ENCODE results near the gene SLC25A40. TPM values are rescaled to one million over a fixed set of nuclear protein-coding genes. Genes with fewer than 3 reads are reported as not detected.
A peak's percentile ranks its signal among the peaks of the same experiment; 100 is the strongest.

SLC25A40 gene
- total RNA-seq, 1 donor from 2014 or later = 27.7 TPM

DNA sequence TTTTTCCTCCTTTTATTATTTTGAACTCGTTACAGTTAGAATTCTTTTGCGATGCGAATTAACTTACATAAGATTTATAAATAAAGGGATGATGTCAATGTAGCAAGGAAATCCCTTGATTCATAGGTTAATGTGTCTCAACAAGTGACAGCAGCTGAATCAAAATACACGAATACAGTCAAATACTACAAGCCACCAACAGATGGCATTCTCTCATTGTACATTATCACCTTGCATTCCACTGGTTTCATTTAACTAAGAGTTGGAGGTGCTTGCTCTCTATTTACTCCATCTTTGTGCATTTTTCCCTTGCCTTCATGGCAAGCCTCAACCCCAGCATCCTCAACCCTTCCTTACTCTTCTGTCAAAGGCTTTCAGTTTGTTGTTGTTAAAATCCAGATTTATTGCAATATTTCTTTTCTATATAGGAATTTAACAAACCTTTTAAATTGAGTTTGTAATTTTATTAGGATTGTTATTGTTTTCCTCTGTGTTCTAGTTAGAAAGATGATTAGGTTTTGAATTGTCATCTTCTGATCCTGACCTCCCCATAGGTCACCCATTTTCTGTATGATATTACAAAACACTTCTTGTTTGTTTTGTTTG lies 78.3 kb downstream of the SLC25A40 start:
- Mint-ChIP-seq H3K27ac (ENCODE audit: unreplicated experiment) (no peak overlapping the region), H3K9me3 (ENCODE audit: unreplicated experiment) (no peaks in the 10 kb centered on the region), H3K36me3 (ENCODE audit: low read depth, unreplicated experiment) (no peaks in the 10 kb centered on the region), H3K27me3 (ENCODE audit: unreplicated experiment) (no peaks in the 10 kb centered on the region), H3K4me3 (ENCODE audit: unreplicated experiment) (no peak overlapping the region), H3K4me1 (ENCODE audit: unreplicated experiment) (no peaks in the 10 kb centered on the region)
- TF ChIP-seq, protein P1, sequence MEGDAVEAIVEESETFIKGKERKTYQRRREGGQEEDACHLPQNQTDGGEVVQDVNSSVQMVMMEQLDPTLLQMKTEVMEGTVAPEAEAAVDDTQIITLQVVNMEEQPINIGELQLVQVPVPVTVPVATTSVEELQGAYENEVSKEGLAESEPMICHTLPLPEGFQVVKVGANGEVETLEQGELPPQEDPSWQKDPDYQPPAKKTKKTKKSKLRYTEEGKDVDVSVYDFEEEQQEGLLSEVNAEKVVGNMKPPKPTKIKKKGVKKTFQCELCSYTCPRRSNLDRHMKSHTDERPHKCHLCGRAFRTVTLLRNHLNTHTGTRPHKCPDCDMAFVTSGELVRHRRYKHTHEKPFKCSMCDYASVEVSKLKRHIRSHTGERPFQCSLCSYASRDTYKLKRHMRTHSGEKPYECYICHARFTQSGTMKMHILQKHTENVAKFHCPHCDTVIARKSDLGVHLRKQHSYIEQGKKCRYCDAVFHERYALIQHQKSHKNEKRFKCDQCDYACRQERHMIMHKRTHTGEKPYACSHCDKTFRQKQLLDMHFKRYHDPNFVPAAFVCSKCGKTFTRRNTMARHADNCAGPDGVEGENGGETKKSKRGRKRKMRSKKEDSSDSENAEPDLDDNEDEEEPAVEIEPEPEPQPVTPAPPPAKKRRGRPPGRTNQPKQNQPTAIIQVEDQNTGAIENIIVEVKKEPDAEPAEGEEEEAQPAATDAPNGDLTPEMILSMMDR (IDR thresholded peaks at IDR 0.05; ENCODE audit: unreplicated experiment) = peak; percentile 60
- peak; percentile 6 for DNase-seq (ENCODE audit: low spot score)

DNA sequence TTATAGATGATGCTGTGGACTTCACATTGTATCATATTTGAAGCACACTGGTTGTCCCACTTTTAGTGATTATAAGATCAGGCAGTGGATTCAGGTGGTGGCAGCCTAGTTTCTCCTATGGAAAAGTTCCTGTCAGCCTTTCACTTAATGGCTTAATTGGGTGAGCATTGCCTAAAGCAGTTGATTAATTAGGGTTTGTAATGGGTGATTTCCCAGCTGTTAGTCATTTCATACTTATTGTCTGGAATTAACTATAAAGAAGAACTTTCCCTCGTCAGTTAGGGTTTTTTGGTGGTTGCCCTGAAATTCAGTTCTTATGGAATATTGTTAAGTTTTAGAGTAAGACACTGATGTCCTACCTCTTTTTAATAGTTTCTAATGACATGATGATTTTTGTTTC lies 78.8 kb downstream of the SLC25A40 start:
- H3K27ac Mint-ChIP-seq (ENCODE audit: unreplicated experiment) = no peak overlapping the region
- TF ChIP-seq, protein P1 (IDR thresholded peaks at IDR 0.05; ENCODE audit: unreplicated experiment) = no peak
- H3K27me3 Mint-ChIP-seq (ENCODE audit: unreplicated experiment) = no peaks in the 10 kb centered on the region
- H3K4me3 Mint-ChIP-seq (ENCODE audit: unreplicated experiment) = no peak overlapping the region
- no peak for DNase-seq (ENCODE audit: low spot score)
- no peaks in the 10 kb centered on the region for H3K9me3 Mint-ChIP-seq (ENCODE audit: unreplicated experiment)
- H3K4me1 Mint-ChIP-seq (ENCODE audit: unreplicated experiment) = no peaks in the 10 kb centered on the region
- no peaks in the 10 kb centered on the region for H3K36me3 Mint-ChIP-seq (ENCODE audit: low read depth, unreplicated experiment)

DNA sequence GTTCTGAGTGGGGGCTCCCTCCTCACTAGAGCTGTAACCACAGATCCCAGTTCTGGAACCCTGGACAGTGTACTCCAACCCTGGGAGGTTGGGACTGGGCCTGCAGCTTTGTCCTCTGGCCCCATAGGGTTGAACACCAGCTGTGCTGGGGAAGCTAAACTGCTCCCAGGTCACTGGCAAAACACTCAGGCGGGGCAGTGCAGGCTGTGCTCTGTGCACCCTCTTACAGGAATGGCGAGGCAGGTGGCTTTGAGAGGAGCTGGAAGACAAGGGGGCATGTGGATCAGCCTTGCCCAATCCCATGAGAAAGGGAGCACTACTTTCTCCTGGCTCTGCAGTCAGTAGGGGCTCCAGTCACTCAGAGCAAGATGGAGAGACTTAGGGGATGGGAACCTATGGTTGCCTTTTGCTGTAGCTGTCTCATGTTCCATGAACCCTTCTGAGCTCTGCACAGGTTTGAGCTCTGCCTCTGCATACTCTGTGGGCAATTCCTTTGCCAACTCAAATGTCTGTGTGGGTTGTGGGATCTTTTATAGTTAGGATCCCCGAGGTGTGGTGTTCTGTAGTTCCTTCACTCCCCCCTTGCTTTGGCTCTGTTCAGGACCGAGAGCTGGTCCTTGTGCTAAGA lies 90.7 kb downstream of the SLC25A40 start:
- TF ChIP-seq, protein P1 (IDR thresholded peaks at IDR 0.05; ENCODE audit: unreplicated experiment) = no peak
- Mint-ChIP-seq H3K36me3 (ENCODE audit: low read depth, unreplicated experiment) (no peaks in the 10 kb centered on the region), H3K27me3 (ENCODE audit: unreplicated experiment) (peaks cover 2% of the 10 kb centered on the region)

DNA sequence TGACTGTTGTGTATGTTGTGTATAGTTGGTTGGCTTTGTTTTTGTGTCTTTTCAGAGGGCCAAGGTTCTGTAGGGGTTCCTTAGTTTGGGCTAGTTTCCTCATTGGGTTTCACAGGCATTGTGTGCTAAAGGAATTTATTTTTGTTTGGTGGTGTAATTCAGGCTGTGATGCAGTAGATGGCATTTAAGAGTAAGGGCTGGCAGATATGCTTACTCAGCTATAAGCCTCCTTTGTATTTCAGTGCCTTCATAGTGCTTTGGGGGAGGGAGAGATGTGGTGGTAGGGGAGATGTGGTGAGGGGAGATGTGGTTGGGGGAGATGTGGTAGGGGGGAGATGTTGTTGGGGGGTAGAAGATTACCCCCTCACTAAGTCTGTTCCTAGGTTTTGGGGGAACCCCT lies 91.7 kb downstream of the SLC25A40 start:
- H3K9me3 Mint-ChIP-seq (ENCODE audit: unreplicated experiment) = no peaks in the 10 kb centered on the region
- H3K4me3 Mint-ChIP-seq (ENCODE audit: unreplicated experiment) = no peak overlapping the region
- no peak for DNase-seq (ENCODE audit: low spot score)
- no peaks in the 10 kb centered on the region for H3K4me1 Mint-ChIP-seq (ENCODE audit: unreplicated experiment)
- TF ChIP-seq, protein P1 (IDR thresholded peaks at IDR 0.05; ENCODE audit: unreplicated experiment) = no peak
- peaks cover 2% of the 10 kb centered on the region for H3K27me3 Mint-ChIP-seq (ENCODE audit: unreplicated experiment)
- no peaks in the 10 kb centered on the region for H3K36me3 Mint-ChIP-seq (ENCODE audit: low read depth, unreplicated experiment)
- no peak overlapping the region for H3K27ac Mint-ChIP-seq (ENCODE audit: unreplicated experiment)

More for the DNA sequence above, 90.7 kb downstream of the SLC25A40 start:
- no peak overlapping the region for H3K27ac Mint-ChIP-seq (ENCODE audit: unreplicated experiment)
- H3K9me3 Mint-ChIP-seq (ENCODE audit: unreplicated experiment) = no peaks in the 10 kb centered on the region
- no peak for DNase-seq (ENCODE audit: low spot score)
- no peaks in the 10 kb centered on the region for H3K4me1 Mint-ChIP-seq (ENCODE audit: unreplicated experiment)
- no peak overlapping the region for H3K4me3 Mint-ChIP-seq (ENCODE audit: unreplicated experiment)

Other genes with a start within 250 kb of the SLC25A40 start
- 0.26 TPM for gene RUNDC3B, start 248.0 kb downstream of the SLC25A40 start, total RNA-seq (ENCODE audit: unreplicated experiment)
- gene DBF4, start 133 bp upstream of the SLC25A40 start, total RNA-seq (ENCODE audit: unreplicated experiment) = 19.6 TPM
- 14.6 TPM for gene ADAM22, start 57.9 kb upstream of the SLC25A40 start, total RNA-seq (ENCODE audit: unreplicated experiment)